HG03060 (cell line): Measurements from ENCODE around the gene ESR2.

Experiments used
- ATAC-seq: cut with Tn5 transposase; IDR thresholded peaks from one replicate; pipeline ENCODE4 v1.9.1; 2021; ENCODE audit warnings: low read depth, moderate number of reproducible peaks; ENCODE audit not compliant: unreplicated experiment

The ESR2 gene

GRCh38 chr14:64272019-64272418 lies 22.2 kb downstream of the ESR2 start:
- no peak for ATAC-seq

GRCh38 chr14:64266239-64266638 lies 27.9 kb downstream of the ESR2 start:
- ATAC-seq: no peak

DNA sequence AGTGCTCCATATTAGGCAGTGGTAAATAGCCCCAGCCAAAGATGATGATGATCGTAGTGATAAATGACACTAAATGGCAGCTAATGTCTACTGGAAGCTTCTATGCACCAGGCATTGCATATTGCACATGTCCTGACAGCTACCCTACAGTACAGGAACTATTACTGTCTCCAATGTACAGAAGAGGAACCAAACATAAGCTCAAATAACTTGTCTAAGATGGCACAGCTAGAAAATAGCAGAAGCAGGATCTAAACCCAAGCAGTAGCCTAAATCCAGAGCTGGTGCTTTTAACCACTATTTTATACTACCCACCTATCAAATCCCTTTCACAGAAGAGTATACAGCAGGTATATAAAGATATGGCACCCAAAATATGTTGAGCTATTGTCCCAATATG lies 28.9 kb downstream of the ESR2 start:
- ATAC-seq: no peak

DNA sequence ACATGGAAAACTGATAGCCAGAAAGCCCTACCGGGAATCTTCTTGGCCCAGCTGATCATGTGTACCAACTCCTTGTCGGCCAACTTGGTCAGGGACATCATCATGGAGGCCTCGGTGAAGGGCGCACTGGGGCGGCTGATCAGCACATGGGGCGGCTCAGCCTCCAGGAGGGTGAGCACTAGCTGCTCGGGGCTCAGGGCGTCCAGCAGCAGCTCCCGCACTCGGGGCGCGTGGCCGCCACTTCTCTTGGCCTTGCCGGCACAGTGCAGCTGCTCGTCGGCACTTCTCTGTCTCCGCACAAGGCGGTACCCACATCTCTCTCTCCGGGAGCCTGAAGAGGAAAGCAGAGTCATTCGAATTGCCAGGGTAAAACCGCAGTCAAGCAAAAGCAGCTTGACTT lies 33.8 kb downstream of the ESR2 start:
- ATAC-seq: no peak

GRCh38 chr14:64255756-64256155 lies 38.4 kb downstream of the ESR2 start:
- no peak for ATAC-seq

GRCh38 chr14:64253672-64254071 lies 40.5 kb downstream of the ESR2 start:
- no peak for ATAC-seq

DNA sequence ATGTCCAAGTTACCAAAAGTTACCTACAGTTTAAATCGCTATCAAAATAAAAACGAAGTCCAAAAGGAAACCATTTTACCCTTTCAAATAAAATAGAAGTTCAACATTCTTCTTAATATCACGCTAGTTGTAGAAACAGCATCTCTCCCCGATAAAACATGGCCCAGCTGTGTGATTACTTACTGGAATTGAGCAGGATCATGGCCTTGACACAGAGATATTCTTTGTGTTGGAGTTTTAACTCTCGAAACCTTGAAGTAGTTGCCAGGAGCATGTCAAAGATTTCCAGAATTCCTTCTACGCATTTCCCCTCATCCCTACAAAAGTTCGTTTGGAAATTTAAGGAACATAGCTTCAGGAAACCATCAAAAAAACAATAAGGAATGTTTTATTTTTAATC lies 44.8 kb downstream of the ESR2 start:
- no peak for ATAC-seq

GRCh38 chr14:64248689-64249088 lies 45.5 kb downstream of the ESR2 start:
- no peak for ATAC-seq

- ATAC-seq: no peak
Measured at GRCh38 chr14:64247195-64247594, 47.0 kb downstream of the ESR2 start.

DNA sequence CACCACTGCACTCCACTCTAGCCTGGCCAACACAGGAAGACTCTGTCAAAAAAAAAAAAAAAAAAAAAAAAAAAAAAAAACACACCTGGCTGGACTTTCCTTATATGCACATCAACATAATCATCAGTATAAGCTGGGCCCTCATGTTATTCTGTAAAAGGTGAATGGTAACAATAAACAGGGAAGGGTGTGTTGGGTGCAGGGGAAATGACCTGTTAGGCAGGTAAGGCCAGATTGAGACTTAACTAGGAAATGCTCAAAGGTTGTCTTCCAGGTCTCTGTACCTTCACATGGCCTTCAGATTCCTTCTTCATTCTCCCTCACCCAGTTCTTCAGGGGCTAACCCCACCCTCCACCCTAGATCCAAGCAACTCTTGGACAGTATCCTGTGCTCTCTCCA lies 47.5 kb downstream of the ESR2 start:
- ATAC-seq: no peak

- ATAC-seq: no peak
Measured at GRCh38 chr14:64245491-64245890, 48.7 kb downstream of the ESR2 start.

DNA sequence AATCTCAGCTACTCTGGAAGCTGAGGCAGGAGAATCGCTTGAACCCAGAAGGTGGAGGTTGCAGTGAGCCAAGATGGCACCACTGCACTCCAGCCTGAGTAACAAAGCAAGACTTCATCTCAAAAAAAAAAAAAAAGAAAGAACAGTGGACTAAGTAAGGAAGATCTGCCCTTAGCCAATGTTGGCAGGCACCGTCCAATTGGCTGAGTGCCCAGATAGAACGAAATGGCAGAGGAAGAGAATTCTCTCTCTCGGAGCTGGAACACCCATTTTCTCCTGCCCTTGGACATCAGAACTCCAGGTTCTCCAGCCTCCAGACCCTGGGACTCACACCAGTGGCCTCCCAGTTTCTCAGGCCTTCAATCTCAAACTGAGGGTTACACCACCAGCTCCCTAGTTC lies 49.9 kb downstream of the ESR2 start:
- ATAC-seq: no peak

GRCh38 chr14:64238631-64239030 lies 55.5 kb downstream of the ESR2 start:
- no peak for ATAC-seq

- ATAC-seq: no peak
Measured at GRCh38 chr14:64238049-64238448, 56.1 kb downstream of the ESR2 start.

- ATAC-seq: peak; percentile 37
Measured at GRCh38 chr14:64235652-64236640, 58.2 kb downstream of the ESR2 start.

- ATAC-seq: no peak
Measured at GRCh38 chr14:64234877-64235651, 59.1 kb downstream of the ESR2 start.

- ATAC-seq: no peak
Measured at GRCh38 chr14:64233531-64234190, 60.5 kb downstream of the ESR2 start.

DNA sequence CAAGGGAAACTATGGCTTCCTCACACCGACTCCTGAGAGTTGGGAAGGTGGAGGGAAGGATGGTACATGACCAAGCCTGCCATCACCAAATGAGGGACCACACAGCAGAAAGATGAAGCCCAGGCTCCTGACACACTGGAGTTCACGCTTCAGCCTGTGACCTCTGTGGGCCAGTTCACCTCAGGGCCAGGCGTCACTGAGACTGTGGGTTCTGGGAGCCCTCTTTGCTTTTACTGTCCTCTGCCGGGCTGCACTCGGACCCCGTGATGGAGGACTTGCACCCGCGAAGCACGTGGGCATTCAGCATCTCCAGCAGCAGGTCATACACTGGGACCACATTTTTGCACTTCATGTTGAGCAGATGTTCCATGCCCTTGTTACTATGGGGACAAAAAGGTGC lies 61.2 kb downstream of the ESR2 start:
- ATAC-seq: no peak

DNA sequence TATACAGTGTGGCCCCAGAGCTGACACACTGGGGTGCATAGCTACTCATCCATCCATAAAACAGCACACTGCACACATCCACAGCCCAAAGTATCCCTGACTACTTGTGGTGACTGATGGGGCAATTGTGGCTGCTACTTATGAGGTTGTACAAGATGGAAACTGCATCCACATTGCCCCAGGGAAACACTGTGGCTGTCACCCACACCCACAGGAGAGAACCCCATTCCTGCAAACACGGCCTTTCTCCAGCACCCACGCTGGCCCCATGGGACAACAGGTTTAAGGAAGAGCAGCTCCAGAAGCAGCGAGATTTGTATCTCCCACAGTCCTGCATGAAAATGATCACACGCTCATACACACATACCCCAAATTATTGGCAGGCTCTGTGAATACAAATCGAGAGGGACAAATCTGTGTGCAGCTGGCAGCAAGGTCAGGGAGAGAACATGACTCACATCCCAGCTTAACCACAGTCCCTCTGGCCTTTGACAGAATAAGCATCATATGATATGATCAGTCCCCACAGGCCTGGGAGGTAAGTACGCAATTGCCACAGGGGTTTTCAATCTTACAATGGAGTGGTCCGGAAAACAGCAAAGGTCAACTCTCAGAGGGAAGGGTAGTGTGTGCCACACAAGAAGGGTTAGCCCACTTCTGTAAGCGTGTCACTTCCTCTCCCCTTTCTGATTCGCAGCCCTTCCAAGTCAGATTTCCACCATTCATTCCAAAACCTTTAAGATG lies 61.9 kb downstream of the ESR2 start:
- peak; percentile 53 for ATAC-seq

DNA sequence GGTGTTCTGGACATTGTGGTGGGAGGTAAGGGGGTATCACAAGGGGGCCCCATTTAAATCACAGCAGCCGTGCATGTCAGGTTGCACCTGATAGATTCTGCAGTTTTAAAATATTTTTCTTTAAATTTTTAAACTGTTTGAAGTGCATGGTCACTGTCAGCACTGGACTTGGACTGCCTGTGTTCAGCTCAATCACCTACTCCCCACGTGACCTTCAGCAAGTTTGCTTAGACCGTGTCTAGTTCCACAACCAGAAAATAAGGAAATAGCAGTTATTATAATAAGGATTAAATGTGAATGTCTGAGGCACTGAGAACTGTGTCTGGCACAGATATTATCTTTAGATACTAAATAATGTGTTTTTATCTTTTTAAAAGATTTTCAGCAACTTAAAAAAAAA lies 64.7 kb downstream of the ESR2 start:
- ATAC-seq: no peak
